Fibroblast of gingiva (primary cell): Measurements from ENCODE around the gene STAM.

Source experiments
- DNase-seq: peaks from one replicate; pipeline ENCODE4 v3.0.0-alpha.2; 2011; ENCODE audit warnings: low read depth

The STAM gene

DNA sequence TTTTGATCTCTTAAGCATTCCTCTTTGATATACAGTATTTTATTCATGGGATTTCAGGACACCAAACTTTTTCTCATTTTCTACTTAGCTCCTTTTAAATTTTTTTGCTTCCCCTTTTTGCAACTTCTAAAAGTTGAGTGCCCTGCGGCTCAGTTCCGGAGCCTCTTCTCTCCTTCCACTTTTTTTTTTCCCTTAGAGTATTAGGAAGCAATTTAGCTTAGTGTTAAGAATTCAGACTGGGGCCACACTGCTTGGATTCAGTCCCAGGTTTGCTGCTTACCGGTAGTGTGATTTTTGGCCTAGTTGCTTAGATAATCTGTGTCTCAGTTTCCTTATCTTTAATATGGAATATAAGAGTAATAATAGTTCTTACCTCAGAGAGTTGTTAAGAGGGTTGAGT, 3.4 kb downstream of the STAM start:
- DNase-seq, result no peak

DNA sequence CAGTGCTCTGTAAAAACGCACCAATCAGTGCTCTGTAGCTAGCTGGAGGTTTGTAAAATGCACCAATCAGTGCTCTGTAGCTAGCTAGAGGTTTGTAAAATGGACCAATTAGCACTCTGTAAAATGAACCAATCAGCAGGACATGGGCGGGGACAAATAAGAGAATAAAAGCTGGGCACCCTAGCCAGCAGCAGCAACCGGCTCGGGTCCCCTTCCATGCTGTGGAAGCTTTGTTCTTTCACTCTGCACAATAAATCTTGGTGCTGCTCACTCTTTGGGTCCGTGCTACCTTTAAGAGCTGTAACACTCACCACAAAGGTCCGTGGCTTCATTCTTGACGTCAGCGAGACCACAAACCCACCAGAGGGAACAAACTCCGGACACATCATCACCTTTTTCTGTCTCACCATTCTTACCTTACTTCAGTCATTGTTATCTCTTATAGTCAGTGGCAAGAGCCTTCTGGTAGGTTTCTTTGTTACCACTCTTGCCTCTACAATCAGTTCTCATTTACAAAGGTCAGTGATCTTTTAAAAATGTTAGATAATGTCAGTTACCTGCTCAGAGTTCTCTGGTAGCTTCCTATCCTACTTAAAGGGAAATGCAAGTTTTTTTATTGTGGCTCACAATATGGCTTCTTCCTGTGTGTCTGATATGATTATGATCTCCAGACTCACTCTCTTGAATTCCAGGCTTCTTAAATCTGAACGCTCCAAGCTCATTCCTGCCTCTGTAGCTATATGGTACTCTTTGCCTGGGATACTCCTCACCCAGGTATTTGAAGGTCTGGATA, 4.5 kb downstream of the STAM start:
- no peak for DNase-seq

GRCh38 chr10:17649052-17649451, 5.1 kb downstream of the STAM start:
- no peak for DNase-seq

GRCh38 chr10:17649836-17650235, 5.9 kb downstream of the STAM start:
- DNase-seq, result peak; percentile 15

- DNase-seq, result no peak
Observed at GRCh38 chr10:17650416-17650815, 6.5 kb downstream of the STAM start.

GRCh38 chr10:17651896-17652295, 7.9 kb downstream of the STAM start:
- no peak for DNase-seq

DNA sequence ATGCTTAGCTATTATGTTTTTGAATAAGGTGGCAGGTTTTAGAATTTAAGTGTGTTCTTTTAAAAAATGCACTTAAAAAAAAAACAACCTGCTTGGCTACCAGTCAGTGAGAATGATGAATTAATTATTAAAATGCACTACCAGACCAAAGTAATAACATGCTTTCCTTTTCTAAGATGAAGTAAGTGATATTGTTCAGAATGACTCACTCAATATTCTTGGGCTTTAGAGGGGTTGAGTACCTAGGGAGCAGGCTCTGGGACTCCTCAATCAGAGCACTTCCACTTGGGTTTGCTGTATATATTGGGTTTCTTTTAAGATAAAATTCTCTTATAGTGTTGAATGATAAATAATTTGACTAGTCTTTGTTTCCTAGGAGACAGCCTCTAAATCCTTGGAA, 8.6 kb downstream of the STAM start:
- no peak for DNase-seq

DNA sequence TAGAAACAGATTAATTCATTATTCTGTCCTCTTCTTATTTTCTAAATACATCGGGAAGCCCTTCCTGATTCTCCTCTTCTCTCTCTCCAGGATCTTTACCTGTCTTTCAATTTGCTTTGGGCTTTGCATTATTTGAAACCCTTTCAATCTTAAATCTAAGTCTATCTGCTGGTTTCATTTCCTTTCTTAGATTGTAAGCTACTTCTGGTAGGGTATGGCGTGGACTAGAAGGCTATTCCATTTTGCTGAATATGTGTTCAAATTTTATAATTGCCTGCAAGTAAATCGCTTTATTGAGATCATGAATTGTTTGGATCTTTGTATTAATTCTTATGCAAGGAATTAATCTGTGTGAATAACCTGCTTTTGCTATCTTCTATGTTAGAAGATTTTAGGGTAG, 11.1 kb downstream of the STAM start:
- no peak for DNase-seq

DNA sequence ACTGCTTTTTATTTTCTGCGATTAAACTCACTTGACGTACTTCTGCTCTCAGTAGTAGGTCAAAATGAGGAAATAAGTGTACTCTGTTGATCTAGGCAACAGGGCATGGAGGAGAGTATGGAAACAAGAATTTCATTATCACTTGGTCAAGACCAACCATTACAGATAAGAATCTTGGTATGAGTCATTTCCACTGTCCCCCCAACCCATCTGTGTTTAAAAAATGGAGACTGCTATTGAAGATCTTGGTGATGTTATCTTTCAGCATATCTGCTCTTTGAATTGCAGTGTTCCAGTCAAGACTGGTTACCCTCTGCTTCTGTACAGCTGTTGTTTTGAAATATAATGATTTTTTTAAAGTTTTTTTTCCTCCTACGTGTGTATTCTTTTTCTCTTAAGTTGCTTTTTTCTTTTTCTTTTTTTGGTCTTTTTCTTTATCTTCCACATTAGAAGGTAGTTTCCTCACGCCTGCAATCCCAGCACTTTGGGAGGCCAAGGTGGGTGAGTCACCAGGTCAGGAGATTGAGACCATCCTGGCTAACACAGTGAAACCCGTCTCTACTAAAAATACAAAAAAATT, 11.7 kb downstream of the STAM start:
- no peak for DNase-seq

GRCh38 chr10:17657103-17657500, 13.2 kb downstream of the STAM start:
- DNase-seq, result no peak

GRCh38 chr10:17659365-17659764, 15.4 kb downstream of the STAM start:
- DNase-seq, result no peak

DNA sequence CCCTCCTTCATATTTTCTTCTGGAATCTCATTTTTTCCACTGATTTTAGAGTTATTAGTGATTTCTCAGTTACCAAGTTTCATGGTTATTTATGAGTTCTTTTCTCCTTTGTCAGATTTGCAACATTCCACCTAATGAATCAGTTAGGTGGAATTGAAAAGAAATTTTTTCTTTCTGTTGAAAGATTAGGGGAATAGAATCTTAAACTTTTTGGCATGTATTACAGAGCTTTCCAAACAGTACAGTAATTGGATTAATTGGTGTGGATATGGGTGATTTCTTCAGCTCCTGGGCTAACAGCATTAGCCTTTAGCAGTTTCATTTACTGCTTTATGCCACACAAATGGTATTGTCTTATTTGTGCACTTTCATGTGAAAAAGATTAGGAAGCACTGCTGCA, 17.0 kb downstream of the STAM start:
- no peak for DNase-seq

DNA sequence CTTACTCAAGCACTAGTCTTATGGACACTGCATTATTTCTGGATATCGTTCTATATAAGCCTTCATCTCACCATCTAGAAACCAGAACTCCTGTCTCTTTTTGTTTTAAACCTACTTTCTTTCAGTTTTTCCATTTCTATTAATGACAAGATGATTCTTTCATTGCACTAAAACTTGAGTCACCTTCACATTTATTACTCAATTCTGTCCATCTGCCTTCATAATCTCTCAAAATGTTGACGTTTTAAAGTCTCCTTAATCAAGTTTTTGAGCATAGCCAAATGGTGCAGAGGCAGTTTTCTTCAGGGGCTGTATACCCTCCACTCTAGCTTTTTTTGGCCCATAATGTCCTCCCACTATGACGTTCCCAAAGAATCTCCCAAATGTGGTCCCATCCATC, 17.6 kb downstream of the STAM start:
- DNase-seq, result no peak

DNA sequence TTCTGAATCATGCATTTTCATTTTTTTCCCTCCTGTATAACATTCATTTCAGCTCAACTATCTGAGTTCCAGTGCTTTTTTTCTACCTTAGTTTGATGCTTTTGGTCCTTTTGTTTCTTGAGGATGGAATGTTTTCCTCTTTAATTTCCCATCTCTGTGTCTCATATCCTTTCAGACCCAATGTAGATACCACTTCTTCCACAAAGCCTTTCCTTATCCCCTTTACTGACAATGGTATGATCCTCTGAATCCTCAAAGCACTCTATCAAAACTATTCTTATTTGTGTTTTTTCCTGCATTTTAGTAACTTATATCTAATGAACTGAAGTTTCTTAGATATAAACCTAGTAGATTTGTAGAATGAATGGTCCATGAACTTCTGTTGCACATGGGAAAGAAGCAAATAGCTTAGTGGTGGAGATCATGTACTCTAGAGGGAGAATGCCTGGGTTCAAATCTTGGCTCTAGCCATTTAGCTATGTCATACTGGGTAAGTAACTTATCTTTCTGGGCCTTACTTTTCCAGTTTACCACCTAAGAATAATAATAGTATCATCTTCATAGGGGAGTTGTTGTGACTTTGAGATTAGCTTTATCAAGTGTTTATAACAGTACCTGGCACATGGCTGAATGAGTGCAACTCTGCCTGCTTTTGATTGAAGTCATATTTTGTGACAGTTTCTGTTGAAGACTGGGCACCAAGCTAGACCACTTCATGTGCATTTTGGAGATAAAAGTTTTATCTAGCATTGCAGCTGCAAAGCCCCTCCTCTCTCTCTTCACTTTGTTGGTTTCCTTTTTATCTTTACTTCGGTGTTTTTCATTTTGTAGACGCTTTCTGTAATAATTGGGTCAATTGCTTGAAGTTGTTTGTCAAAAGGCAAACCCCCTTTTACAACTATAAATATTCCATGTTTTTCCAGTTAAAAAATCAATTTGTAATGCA, 18.5 kb downstream of the STAM start:
- no peak for DNase-seq

DNA sequence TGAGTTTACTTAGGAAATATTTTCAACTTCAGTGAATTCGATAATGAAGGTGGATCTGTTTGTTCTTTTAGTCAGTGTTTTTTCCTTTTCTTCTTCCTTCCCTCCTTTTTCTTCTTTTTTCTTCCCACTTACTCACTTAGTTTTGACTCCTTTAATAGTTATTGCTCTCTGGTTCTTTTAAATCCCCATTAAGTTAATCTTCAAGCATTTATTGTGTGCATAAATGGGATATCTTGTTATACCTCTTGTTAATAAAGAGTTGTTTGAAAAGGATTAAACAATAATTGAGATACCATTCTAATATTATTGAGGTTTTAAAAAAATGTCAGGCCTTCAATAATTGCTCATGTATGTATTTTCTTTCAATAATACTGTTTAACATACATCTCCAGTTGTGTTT, 19.5 kb downstream of the STAM start:
- no peak for DNase-seq

GRCh38 chr10:17665747-17666146, 21.8 kb downstream of the STAM start:
- peak; percentile 90 for DNase-seq

DNA sequence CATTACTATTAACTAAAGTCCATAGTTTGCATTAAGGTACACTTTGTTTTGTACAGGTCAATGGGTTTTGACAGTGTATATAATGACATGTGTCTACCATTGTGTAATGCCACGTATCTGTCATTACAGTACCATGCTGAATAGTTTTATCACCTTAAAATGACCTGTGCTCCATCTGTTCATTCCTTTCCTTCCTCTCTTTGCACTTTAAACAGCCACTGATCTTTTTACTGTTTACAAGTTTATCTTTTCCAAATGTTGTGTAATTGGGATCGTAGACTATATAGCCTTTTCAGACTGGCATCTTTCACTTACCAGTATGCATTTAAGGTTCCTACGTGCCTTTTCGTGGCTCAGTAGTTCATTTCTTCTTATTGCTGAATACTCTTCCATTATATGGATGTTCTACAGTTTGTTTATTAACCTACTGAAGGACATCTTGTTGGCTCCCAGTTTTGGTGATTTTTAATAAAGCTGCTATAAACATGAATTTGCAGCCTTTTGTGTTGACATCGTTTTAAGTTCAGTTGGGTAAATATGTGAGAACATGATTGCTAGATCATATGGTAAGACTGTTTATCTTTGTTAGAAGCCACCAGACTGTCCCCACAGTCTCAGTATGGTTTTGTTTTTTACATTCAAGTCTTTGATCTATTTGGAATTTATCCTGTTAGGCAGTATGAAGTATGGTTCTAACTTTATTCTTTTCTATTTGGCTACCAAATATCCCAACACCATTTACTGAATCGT, 24.7 kb downstream of the STAM start:
- DNase-seq, result no peak

DNA sequence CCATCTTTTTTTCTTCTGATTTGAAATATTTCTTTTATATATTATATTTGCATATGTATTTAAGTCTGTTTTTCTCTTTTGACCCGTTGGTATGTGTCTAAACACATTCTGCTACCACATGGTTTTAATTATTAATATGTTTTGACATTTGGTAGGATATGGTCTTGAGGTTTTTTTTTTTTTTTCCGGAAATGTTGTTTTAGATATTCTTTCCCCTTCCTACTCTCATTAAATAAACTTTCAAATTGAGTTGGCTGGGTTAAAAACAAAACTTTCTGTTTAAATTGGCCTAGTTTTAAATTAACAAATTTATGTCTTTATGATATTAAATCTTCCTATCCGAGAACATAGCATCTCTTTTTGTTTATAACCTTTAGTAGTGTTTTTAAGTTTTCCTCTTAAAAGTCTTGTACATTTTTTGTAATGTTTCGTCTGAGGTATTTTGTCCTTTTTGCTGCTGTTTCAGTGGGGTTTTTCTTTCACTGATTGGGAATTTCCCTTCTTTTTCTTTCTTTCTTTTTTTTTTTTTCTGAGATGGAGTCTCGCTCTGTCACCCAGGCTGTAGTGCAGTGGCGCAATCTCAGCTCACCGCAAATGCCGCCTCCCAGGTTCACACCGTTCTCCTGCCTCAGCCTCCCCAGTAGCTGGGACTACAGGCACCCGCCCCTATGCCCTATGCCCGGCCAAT, 25.4 kb downstream of the STAM start:
- no peak for DNase-seq

DNA sequence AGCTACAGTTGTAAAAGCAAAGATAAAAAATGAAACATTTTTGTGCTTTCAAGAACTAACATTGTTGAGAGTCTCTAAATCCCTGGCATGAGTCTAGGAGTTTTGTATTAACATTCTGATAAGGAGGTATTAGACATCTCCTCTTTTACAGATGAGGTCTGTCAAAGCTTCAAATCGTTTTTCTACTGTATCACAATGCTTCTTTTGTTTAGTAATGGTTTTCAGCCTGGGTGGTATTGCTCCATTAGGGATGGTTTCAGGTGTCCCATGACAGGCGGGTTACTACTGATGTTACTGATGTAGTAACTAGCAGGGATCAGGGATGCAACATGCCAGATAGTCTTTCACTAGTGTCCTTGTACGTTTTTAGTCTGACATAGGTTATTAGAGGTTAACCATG, 27.4 kb downstream of the STAM start:
- DNase-seq, result peak; percentile 62

DNA sequence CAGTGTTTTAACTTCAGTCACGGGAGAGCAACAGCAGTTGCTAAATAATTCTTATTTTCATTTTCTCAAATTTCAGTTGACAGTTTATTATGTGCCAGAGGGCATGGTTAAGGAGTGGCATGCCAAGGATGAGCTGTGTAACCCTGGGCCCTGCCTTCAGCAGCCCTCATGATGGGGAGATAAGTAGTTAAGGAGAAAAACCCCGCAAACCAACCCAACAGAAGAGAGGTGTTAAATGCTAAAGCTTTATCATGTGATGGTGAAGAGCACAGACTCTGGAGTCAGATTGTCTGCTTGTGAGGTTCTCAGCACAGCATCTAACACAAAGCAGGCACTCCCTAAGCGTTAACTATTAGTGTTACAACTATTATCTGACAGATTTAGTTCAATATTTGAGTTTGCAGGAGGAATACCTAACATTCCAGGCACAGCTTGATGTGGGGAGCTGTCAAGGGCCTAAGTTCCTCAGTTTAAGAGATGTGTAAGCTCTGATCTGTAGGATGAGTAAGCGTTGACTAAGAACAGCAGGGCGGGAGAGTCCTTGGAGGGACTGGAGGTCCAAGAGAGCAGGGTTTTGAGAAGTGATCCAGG, 29.6 kb downstream of the STAM start:
- DNase-seq, result peak; percentile 76

- DNase-seq, result no peak
Observed at GRCh38 chr10:17674566-17674965, 30.6 kb downstream of the STAM start.
